GM21619 (cell line): ENCODE data around the gene ALDH3A2.
"Not testable (repeated sequence)": the region's sequence is repeated elsewhere in the genome, so short reads cannot be mapped to it uniquely, and the experiment has no call there.

ENCODE experiments used
- ATAC-seq: cut with Tn5 transposase; IDR thresholded peaks from one replicate; pipeline ENCODE4 v1.9.1; 2021; ENCODE audit not compliant: unreplicated experiment

ALDH3A2 gene

GRCh38 chr17:19650826-19651225 is 2.3 kb downstream of the ALDH3A2 start:
- no peak for ATAC-seq

- no peak for ATAC-seq
These were observed 3.1 kb downstream of the ALDH3A2 start for GRCh38 chr17:19651451-19652238.

GRCh38 chr17:19652595-19652994 is 4.0 kb downstream of the ALDH3A2 start:
- ATAC-seq, result no peak

- ATAC-seq, result no peak
These were observed 5.9 kb downstream of the ALDH3A2 start for GRCh38 chr17:19654342-19654886.

GRCh38 chr17:19654896-19655295 is 6.3 kb downstream of the ALDH3A2 start:
- ATAC-seq, result no peak

GRCh38 chr17:19656336-19656735 is 7.8 kb downstream of the ALDH3A2 start:
- ATAC-seq, result no peak

GRCh38 chr17:19656851-19657581 is 8.5 kb downstream of the ALDH3A2 start:
- no peak for ATAC-seq

- no peak for ATAC-seq
These were observed 11.0 kb downstream of the ALDH3A2 start for GRCh38 chr17:19659366-19660177.

GRCh38 chr17:19660219-19660870 is 11.8 kb downstream of the ALDH3A2 start:
- no peak for ATAC-seq

GRCh38 chr17:19661121-19661520 is 12.6 kb downstream of the ALDH3A2 start:
- ATAC-seq, result no peak

GRCh38 chr17:19663097-19663496 is 14.5 kb downstream of the ALDH3A2 start:
- ATAC-seq, result no peak

- ATAC-seq, result no peak
These were observed 15.7 kb downstream of the ALDH3A2 start for GRCh38 chr17:19664136-19664820.

- no peak for ATAC-seq
These were observed 16.2 kb downstream of the ALDH3A2 start for GRCh38 chr17:19664821-19665181.

GRCh38 chr17:19669680-19670079 is 21.1 kb downstream of the ALDH3A2 start:
- not testable (repeated sequence) for ATAC-seq

GRCh38 chr17:19670908-19671307 is 22.4 kb downstream of the ALDH3A2 start:
- no peak for ATAC-seq

- no peak for ATAC-seq
These were observed 22.9 kb downstream of the ALDH3A2 start for GRCh38 chr17:19671433-19671832.

- ATAC-seq, result no peak
These were observed 23.6 kb downstream of the ALDH3A2 start for GRCh38 chr17:19672009-19672750.

GRCh38 chr17:19673623-19674022 is 25.1 kb downstream of the ALDH3A2 start:
- no peak for ATAC-seq

- ATAC-seq, result no peak
These were observed 28.3 kb downstream of the ALDH3A2 start for GRCh38 chr17:19676896-19677295.
